Kidney (tissue), 14 donors: ENCODE results near the gene PPRC1. TPM values are rescaled to one million over a fixed set of nuclear protein-coding genes. Genes with fewer than 3 reads are reported as not detected.

ENCODE experiments used
- DNase-seq, 5 donors: peaks; one replicate each; pipeline ENCODE4 v3.0.0-alpha.2; 2013 to 2020
- FAIRE-seq: peaks from 2 replicates; lab custom pipeline; 2012; peaks lifted over from hg19 to GRCh38; lab: Jason Lieb, UNC
- H3K27ac ChIP-seq, 2 donors: one replicate each; pipeline ENCODE4 v1.7.0; 2013; ENCODE audit warnings: low read depth in 2 of 2, low read length in 2 of 2, inconsistent platforms in 1 of 2
- H3K27me3 ChIP-seq: one replicate; pipeline ENCODE4 v1.7.1; 2013; ENCODE audit warnings: low read length, inconsistent platforms; ENCODE audit not compliant: control insufficient read depth, insufficient read depth
- H3K36me3 ChIP-seq, 3 donors: one replicate each; pipeline versions ENCODE4 v1.7.0 to v1.7.1; 2013; ENCODE audit warnings: low read length in 3 of 3, control low read depth in 1 of 3, inconsistent platforms in 1 of 3; ENCODE audit not compliant: insufficient read depth in 3 of 3, control insufficient read depth in 2 of 3
- H3K4me1 ChIP-seq, 3 donors: one replicate each; pipeline versions ENCODE4 v1.7.0 to v1.7.1; 2013; ENCODE audit warnings: low read length in 3 of 3, inconsistent platforms in 1 of 3, low read depth in 1 of 3; ENCODE audit not compliant: control insufficient read depth in 2 of 3, insufficient read depth in 2 of 3
- H3K4me3 ChIP-seq, 3 donors: one replicate each; pipeline versions ENCODE4 v1.7.0 to v1.8.1; 2013; ENCODE audit warnings: low read length in 3 of 3, control low read depth in 1 of 3, inconsistent platforms in 1 of 3
- H3K9ac ChIP-seq, 3 donors: one replicate each; pipeline versions ENCODE4 v1.7.0 to v1.7.1; 2013; ENCODE audit warnings: low read length in 3 of 3, control low read depth in 1 of 3, inconsistent platforms in 1 of 3
- H3K9me3 ChIP-seq, 3 donors: one replicate each; pipeline versions ENCODE4 v1.7.0 to v1.7.1; 2013; ENCODE audit warnings: low read length in 3 of 3, control low read depth in 1 of 3, inconsistent platforms in 1 of 3; ENCODE audit not compliant: control insufficient read depth in 2 of 3, insufficient read depth in 1 of 3
- CTCF ChIP-seq: IDR thresholded peaks from 3 replicates; pipeline ENCODE4 v1.5.1; 2012; ENCODE audit warnings: mild to moderate bottlenecking, moderate library complexity, borderline replicate concordance; ENCODE audit not compliant: insufficient read depth; ENCODE audit errors: extremely low read depth
- intact Hi-C: fragments of 100-400 bp; cut with DNase I; formaldehyde crosslinking; loops from one replicate; pipeline ENCODE4 v1.11.1; 2022
- polyA plus RNA-seq: library from polyadenylated mRNA; stranded (reverse); fragments of 350-450 nt; fragmentation: Illumina TruSeq; extraction: RNeasy Lipid Tissue Mini Kit (QIAGEN cat#74804); gene quantifications from one replicate; pipeline ENCODE4 v1.2.3, GENCODE V29; 2014; ENCODE audit warnings: low read depth, low replicate concordance; ENCODE audit not compliant: insufficient read depth
- total RNA-seq: library from RNA; stranded (reverse); fragmentation: NEBNext Ultra II Directional; extraction: Animal tissue kit (Norgen Biotek cat#: 25700); gene quantifications from one replicate; pipeline ENCODE4 v1.2.1, GENCODE V29; 2021
- donor health status: control.
- donor health status: control.
- donor health status: control.
- donor health status: control.
- donor health status: control.
- donor health status: DM: yes; HTN: yes; CAD: no.
- donor health status: Normal renal cell carcinoma (clear cell type).

PPRC1 gene
- total and polyA plus RNA-seq, 2 donors from 2014 or later: 8.7 to 32.1 TPM

- Histone ChIP-seq H3K4me1 (peaks cover 0 to 15% (median 5%) of the 10 kb centered on the region in 3 donors), H3K36me3 (peaks cover 18 to 41% (median 38%) of the 10 kb centered on the region in 3 donors), H3K9me3 (no peaks in the 10 kb centered on the region), H3K4me3 (no peak overlapping the region), H3K27ac (no peak overlapping the region), H3K27me3 (no peaks in the 10 kb centered on the region), H3K9ac (no peak overlapping the region)
- no peak for TF ChIP-seq CTCF
- intact Hi-C loops: no loop called here
- no peak for DNase-seq
- FAIRE-seq: no peak
Measured at GRCh38 chr10:102109166-102110116, 23.4 kb upstream of the PPRC1 start.

GRCh38 chr10:102111276-102111675 lies 21.6 kb upstream of the PPRC1 start:
- FAIRE-seq: no peak
- no peak overlapping the region for H3K4me3 ChIP-seq
- intact Hi-C loops: no loop called here
- no peaks in the 10 kb centered on the region for H3K9me3 ChIP-seq
- TF ChIP-seq CTCF: no peak
- no peak overlapping the region for H3K9ac ChIP-seq
- no peaks in the 10 kb centered on the region for H3K27me3 ChIP-seq
- H3K36me3 ChIP-seq: peaks cover 18 to 38% (median 34%) of the 10 kb centered on the region in 3 donors
- no peak for DNase-seq
- H3K27ac ChIP-seq: no peak overlapping the region
- peaks cover 5 to 25% (median 16%) of the 10 kb centered on the region in 3 donors for H3K4me1 ChIP-seq

- no peaks in the 10 kb centered on the region for H3K9me3 ChIP-seq
- FAIRE-seq (no peak), DNase-seq (no peak)
- H3K4me3 ChIP-seq: peak overlapping the region in 1 of 3 donors; percentile 14
- no peak overlapping the region for H3K9ac ChIP-seq
- TF ChIP-seq CTCF: no peak
- no peak overlapping the region for H3K27ac ChIP-seq
- H3K4me1 ChIP-seq: peaks cover 7 to 33% (median 24%) of the 10 kb centered on the region in 3 donors
- intact Hi-C loops: no loop called here
- H3K27me3 ChIP-seq: no peaks in the 10 kb centered on the region
- H3K36me3 ChIP-seq: peaks cover 18 to 38% (median 30%) of the 10 kb centered on the region in 3 donors
Measured at GRCh38 chr10:102112210-102112817, 20.5 kb upstream of the PPRC1 start.
